Measurements from ENCODE around the gene TMEM52B.

GRCh38 chr12:10175846-10176636 lies 2.8 kb upstream of the TMEM52B start:
- TF ChIP-seq CTCF (IDR thresholded peaks at IDR 0.05) (no peak), POLR2AphosphoS5 (IDR thresholded peaks at IDR 0.05; ENCODE audit: low read depth, low read length) (no peak), SIN3A (IDR thresholded peaks at IDR 0.05; ENCODE audit: borderline replicate concordance, insufficient read depth, low read depth, low read length) (no peak), REST (IDR thresholded peaks at IDR 0.05; ENCODE audit: insufficient read depth in 1 of 2, low read depth in 2 of 2, low read length in 1 of 2) (no peak)
